Stimulated activated CD4-positive, alpha-beta T cell treated with anti-CD3 and anti-CD28 coated beads, Interleukin-2, amount 100 ng/mL, for 24 hours (primary cell): ENCODE measurements around the gene BFAR.
"Not testable (repeated sequence)": the region's sequence is repeated elsewhere in the genome, so short reads cannot be mapped to it uniquely, and the experiment has no call there.

Experiments
- DNase-seq, 2 donors: peaks; one replicate each; pipeline ENCODE4 v3.0.0-alpha.2; 2020

The BFAR gene

DNA sequence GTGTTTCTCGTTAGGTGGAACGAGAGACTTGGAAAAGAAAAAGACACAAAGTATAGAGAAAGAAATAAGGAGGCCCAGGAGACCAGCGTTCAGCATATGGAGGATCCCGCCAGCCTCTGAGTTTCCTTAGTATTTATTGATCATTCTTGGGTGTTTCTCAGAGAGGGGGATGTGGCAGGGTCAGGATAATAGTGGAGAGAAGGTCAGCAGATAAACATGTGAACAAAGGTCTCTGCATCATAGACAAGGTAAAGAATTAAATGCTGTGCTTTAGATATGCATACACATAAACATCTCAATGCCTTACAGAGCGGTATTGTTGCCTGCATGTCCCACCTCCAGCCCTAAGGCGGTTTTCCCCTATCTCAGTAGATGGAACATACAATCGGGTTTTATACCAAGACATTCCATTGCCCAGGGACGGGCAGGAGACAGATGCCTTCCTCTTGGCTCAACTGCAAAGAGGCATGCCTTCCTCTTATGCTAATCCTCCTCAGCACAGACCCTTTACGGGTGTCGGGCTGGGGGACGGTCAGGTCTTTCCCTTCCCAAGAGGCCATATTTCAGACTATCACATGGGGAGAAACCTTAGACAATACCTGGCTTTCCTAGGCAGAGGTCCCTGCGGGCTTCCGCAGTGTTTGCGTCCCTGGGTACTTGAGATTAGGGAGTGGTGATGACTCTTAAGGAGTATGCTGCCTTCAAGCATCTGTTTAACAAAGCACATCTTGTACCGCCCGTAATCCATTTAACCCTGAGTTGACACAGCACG, 3.6 kb downstream of the BFAR start:
- DNase-seq, result not testable (repeated sequence)

DNA sequence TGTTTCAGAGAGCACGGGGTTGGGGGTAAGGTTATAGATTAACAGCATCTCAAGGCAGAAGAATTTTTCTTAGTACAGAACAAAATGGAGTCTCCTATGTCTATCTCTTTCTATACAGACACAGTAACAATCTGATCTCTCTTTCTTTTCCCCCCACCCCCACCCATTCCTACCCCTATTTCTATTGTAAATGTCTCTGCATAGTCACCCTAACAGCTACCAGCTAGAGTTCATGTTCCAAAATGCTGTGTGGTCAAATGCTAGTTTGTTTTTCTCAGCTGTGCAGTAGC, 4.1 kb downstream of the BFAR start:
- not testable (repeated sequence) for DNase-seq

DNA sequence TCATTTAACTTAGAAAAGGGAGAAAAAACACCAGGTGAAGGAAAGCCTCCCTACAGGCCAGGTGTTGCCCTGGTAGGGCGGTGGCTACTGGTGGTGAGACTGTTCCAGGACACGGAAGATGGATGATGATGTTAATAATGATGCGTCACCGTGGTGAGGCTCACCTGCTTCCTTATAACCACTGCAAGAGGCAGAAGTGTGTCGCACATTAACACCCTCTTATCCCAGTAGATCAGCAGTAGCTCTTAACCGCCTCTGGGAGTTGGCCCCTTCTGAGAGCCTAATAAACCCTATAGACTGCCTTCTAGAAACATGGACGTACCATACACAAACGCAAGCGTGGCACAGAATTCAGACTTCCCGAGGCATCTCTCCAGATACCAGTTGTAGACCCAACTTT, 7.8 kb downstream of the BFAR start:
- DNase-seq, result no peak

DNA sequence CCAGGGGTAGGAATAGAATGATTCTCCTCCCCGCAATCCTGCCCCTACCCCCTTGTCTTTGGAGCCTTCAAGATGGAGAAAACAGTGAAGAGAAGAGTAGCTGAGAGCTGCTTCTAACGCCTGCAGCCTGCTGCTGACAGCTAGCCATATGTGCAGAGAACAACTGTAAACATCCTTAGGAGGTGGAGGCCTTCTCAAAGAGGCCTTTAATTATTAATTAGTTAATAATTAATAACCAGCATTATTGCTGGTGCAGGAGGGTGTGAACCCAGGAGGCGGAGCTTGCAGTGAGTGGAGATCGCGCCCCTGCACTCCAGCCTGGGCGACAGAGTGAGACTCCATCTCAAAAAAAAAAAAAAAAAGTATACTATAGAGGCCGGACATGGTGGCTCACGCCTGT, 8.5 kb downstream of the BFAR start:
- DNase-seq, result no peak

DNA sequence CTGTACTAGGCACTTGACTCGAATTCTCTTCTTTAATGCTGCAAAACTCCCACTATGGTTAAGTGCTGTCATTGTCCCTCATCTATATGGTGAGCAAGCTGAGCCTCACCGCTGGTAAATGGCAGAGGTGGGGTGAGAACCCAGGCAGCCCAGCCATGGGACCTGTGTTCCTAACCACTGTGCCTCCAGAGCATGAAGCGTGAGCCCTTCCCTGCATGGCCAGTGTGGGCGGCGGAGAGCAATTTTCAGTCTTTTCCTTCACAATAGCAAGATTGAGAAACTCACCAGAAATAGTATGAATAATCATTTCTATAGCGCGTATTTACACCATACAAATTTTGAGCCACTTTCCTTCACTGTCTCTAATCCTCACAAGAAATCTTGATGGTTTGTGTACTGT, 9.2 kb downstream of the BFAR start:
- peak in 1 of 2 donors; percentile 9 for DNase-seq

DNA sequence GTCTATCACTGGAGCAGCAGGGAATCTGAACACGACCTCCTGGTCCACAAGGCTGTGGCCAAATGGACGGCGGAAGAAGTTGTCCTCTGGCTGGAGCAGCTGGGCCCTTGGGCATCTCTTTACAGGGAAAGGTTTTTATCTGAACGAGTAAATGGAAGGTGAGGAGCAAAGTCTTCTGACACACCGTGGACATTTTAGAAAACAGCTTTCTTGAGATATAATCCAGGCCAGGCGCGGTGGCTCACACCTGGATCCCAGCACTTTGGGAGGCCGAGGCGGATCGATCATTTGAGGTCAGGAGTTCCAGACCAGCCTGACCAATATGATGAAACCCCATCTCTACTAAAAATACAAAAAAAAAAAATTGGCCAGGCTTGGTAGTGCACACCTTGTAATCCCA, 17.1 kb downstream of the BFAR start:
- no peak for DNase-seq

DNA sequence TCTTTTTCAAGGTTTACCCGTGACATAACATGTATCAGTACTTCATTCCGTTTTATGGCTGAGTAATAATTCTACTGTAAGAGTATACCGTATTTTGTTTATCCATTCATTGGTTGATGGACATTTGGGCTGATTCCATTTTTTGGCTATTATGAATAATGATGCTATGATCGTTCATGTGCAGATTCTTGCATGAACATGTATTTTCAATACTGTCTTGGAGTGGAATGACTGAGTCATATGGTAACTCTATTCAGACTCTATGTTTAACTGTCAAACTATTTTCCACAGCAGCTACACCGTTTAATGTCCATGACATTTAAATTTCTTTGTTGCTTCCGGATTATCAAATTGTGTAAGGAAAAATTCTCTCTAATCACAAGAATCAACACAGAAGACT, 17.9 kb downstream of the BFAR start:
- DNase-seq, result no peak

DNA sequence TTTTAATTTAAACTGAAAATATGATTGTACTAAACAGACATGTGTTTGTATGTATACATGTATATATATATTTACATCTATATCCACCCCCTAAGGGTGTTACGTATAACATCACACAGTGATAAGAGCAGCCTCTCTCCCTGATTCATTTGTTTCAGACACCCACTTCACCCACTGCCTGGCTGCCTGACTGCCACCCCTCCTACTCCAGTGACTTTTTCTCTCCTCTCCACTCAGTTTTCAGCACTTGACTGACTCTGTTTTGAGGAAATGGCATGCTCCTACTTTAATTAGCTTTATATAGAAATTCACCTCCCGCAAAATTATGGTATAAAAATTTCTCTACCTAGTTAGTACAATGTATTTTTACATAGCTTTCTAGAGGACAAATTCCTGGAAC, 20.0 kb downstream of the BFAR start:
- no peak for DNase-seq

DNA sequence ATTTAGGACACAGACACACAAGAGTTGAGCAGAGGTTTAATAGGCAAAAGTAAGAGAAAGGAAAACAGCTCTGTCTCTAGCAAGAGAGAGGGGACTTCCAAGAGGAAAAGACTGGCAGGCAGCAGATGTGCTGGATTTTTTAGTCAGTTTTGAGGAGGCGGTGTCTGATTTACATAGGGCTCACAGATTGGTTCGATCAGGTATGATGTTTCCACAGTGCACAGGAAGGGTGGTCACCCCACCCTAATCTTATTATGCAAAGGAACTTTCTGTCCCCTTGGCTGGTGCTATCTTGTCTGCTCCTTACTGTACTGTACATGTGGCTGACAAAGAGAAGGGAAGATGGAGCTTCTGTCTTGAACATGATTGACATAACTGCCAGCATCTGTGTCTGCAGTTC, 25.3 kb downstream of the BFAR start:
- DNase-seq, result no peak

DNA sequence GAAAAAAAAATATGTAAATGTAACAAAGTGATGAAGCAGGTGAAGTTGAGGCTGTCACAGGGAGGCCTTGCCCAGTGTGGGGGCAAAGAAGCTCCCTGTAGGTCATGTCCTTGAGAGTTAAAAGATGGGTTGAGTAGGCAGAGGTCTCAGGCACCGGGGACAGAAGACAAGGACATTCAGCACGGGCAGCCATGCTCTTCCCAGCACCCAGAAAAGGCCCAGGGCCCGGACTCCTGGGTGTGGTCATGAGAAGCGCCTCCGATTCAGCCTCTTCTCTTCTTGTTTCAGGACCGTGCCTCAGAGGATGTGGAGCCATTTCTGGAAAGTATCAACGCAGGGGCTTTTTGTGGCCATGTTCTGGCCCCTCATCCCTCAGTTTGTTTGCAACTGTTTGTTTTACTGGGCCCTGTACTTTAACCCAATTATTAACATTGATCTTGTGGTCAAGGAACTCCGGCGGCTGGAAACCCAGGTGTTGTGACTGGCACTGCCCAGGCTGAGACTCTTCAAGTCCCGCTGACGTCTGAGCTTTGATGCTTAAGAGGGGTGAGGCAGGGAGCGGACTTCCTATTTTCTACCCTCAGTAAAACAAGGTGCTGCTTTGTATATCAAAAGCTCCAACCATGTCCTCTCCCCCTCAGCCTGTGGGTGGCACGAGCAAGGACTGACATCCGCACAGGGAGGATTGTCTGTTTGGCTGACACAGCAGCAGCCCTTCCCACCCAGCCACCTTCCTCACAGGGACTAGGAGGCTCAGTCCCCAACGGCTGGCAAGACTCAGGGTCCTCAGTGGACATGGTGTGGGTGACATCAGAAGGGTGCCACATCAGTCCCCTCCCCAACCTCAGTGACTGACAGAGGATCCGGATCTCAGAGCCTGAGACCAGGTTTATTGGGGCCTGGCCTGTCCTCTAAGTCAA, 34.9 kb downstream of the BFAR start:
- DNase-seq, result no peak

DNA sequence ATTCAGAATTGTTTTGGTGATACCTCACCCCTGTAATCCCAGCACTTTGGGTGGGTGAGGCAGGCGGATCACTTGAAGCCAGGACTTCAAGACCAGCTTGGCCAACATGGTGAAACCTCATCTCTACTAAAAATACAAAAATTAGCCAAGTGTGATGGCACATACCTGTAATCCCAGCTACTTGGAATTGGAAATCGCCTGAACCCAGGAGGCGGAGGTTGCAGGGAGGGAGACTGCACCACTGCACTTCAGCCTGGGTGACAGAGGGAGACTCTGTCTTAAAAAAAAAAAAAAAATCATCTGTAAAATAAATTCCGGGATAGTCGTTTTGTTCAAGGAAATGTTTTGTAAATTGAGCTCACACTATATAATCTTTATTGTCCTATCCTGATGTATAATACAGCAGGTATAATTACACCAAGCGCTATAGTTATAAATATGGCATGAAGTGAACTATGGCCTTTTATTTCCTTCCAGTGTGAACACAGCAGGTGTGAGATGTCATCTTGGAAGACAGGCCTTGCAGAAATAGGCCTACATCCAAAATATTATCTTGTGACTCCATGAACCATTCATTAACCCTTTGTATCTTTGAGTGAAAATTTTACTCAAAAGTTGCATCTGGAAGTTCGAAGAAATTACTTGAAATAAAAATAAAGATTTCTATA, 35.9 kb downstream of the BFAR start:
- DNase-seq, result no peak

DNA sequence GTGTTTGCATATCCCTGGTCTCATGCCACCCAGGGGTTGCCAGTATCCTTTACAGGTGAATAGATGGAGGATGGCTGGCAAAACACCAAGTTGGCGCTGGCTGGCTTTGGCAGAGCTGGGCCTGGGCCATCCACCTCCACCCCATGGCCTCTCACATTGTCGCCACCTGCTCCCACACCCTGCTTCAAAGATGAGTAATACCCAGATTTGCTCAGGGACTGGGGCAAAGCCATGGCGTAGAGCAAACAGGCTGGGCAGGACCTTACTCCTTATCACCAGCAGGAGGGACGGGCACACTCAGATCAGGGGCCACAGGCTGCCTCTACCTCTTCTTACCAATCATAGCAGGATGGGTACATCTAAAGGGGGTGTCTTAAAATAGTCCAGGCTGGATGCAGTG, 37.0 kb downstream of the BFAR start:
- no peak for DNase-seq

DNA sequence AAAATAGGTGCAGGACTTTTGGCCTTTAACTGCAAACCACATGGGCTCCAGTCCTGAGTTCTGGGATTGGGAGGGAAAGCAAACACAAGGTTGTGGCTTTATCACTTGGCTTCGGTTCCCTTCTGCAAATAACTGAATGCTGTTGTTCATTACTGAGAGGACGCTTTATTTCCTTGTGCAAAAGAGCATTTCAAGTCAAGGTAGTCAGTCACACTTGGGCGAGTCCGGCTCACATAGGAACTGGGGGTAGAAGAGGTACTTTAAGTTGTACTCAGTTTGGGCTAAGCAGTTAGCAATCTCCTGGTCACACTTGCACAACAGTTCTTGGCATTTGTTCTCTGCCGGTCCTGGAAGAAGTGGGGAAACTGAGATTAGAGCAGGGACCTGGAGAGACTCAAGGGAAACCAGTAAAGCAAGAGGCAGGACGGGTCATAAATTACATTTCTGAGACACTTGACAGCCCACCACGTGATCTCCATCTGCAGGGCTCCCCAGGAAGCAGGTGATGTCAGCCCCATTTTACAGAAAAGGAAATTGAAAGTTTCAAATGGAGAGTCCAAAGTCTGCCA, 39.7 kb downstream of the BFAR start:
- DNase-seq, result no peak

DNA sequence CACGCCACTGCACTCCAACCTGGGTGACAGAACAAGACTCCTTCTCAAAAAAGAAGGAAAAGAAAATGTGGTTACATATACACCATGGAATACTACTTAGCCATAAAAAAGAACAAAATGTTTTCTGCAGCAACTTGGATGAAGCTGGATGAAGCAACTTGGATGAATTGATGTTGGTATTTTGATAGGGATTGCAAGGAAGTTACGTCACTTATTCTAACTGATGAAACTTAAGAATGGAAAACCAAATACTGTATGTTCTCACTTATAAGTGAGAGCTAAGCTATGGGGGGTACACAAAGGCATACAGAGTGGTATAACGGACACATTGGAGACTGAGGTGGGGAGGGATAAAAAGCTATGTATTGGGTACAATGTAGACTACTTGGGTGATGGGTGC, 43.9 kb downstream of the BFAR start:
- DNase-seq, result no peak

DNA sequence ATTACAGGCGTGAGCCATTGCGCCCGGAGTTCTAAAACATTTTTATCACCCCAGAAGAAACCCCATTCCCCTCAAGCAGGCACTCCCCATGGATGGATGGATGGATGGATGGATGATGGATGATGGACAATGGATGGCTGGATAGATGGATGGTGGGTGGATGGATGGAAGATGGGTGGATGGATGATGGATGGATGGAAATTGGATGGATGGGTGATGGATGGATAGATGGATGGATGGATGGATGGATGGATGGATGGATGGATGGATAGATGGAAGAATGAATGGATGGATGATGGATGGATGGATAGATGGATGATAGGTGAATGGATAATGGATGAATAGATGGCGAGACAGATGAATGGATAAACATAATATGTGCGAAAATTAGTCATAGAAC, 44.9 kb downstream of the BFAR start:
- DNase-seq, result no peak

DNA sequence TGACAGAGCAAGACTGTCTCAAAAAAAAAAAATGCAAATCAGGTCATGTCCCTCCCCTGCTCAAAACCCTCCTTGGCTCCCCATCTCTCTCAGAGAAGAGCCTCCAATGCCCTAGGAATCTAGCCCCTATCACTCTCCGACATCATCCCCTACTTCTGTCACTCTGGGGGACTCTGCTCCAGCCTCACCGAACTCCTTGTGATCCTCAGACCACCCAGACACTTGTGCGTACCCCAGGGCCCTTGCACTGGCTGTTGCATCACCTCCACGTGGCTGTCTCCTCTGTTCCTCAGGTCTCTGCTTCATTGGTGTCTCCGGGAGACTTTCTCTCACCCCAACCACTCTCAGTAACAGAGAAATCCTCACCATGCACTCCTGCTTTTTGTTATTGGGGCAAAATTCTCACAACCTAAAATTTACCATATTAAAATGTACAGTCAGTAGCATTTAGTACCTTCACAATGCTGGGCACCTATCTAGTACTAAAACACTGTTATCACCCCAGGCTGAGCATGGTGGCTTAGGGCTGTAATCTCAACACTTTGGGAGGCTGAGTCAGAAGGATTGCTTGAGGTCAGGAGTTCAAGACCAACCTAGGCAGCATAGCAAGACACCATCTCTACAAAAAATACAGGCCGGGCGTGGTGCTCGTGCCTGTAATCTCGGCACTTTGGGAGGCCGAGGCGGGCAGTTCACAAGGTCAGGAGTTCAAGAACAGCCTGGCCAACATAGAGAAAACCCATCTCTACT, 46.2 kb downstream of the BFAR start:
- no peak for DNase-seq

DNA sequence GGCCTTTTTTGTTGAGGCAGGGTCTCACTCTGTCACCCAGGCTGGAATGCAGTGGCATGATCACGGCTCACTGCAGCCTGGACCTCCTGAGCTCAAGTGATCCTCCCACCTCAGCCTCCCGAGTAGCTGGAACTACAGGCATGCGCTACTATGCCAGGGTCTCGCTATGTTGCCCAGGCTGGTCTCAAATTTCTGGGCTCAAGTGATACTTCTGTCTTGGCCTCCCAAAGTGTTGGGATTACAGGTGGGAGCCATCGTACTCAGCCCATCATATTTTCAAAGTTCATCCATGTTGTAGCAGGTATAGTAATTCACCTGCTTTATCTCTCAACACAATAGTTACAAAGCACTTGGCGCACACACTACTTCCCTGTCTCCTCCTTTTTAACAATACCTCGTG, 47.6 kb downstream of the BFAR start:
- DNase-seq, result not testable (repeated sequence)

DNA sequence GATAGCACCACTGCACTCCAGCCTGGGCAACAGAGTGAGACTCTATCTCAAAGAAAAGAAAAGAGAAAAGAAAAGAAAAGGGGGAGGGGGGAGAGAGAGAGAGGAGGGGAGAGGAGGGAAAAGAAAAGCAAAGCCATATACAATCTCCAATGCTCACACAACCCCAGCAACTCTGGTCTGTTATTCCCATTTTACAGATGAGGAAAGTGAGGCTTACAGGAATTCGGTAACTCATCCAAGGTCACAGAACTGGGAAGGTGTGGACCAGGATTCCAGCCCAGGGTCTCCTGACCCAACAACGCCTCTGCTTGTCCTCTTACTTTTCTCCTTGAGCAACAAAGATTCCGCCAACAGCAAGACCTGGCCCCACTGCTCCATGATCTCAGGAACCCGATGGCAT, 48.4 kb downstream of the BFAR start:
- no peak for DNase-seq

DNA sequence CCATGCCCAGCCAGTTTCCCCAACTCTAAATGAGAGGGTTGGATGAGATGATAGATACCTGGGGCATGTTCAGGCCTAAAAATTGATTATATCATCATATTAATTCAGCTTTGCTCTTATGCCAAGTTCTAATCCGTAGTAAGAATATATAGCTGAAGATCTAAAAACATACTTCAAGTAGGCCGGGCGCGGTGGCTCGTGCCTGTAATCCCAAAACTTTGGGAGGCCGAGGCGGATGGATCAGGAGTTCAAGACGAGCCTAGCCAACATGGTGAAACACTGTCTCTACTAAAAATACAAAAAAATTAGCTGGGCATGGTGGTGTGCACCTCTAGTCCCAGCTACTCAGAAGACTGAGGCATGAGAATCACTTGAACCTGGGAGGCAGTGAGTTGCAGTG, 49.4 kb downstream of the BFAR start:
- DNase-seq, result no peak

DNA sequence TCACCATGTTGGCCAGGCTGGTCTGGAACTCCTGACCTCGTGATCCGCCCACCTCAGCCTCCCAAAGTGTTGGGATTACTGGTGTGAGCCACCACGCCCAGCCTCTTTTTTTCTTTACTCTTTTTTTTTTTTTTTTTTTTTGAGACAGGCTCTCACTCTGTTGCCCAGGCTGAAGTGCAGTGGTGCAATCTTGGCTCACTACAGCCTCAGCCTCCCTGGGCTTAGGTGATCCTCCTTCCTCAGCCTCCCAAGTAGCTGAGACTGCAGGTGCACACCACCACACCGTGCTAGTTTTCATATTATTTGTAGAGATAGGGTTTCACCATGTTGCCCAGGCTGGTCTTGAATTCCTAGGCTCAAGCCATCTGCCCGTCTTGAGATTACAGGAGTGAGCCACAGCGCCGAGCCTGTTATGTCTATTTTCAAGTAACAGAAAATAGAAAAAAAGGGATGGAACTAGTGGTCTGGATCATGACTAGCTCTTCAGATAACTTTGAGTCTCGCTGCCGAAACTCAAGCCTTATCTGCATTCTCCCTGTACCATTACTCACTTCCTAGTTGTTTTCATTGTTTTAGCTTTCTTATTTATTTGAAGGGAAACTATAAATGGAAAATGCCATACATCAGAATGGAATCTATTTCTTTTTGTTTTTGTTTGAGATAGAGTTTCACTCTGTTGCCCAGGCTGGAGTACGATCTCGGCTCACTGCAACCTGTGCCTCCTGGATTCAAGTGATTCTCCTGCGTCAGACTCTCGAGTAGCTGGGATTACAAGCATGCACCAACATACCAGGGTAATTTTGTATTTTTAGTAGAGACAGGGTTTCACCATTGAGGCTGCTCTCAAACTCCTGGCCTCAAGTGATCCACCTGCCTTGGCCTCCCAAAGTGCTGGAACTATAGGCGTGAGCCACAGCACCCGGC, 53.4 kb downstream of the BFAR start:
- DNase-seq, result not testable (repeated sequence)

DNA sequence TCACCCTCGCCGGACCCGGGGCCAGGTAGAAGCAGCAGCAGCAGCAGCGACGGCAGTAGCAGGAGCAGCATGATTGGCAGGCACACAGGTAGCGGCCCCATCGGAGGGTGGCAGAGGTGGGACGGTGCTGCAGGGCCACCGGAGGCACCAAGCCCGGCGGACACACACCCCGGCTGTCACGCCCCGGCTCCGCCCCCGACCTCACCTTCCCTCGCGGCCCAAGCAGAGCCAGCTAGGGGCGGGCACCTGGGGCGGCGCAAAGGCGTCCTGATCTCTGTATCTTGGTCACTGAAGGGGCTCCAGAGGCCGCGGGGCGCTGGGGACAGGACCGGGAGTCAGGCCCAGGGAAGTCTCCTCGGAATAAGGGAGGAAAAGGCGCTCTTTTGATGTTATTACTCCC, 61.4 kb downstream of the BFAR start, which contains the start of gene PLA2G10:
TSS of gene PLA2G10 (minus strand) at position 180 of the 400 bp plus-strand sequence. CDS start at position 101, 79 bp downstream.
- DNase-seq, result not testable (repeated sequence)
